ENCODE measurements around the gene GOLGA8N.
"Not testable (repeated sequence)": the region's sequence is repeated elsewhere in the genome, so short reads cannot be mapped to it uniquely, and the experiment has no call there.

GOLGA8N gene

GRCh38 chr15:32593151-32593550 lies at the start of gene GOLGA8N:
GOLGA8N (plus strand) TSS chr15:32593456.
- not testable (repeated sequence) for DNase-seq

GRCh38 chr15:32543456-32543855 lies 49.8 kb upstream of the GOLGA8N start:
- DNase-seq: not testable (repeated sequence)

GRCh38 chr15:32545129-32545528 lies 48.1 kb upstream of the GOLGA8N start:
- DNase-seq: not testable (repeated sequence)

- not testable (repeated sequence) for DNase-seq
Measured at GRCh38 chr15:32554587-32554986, 38.7 kb upstream of the GOLGA8N start.

- DNase-seq: not testable (repeated sequence)
Measured at GRCh38 chr15:32562198-32562597, 31.1 kb upstream of the GOLGA8N start.

GRCh38 chr15:32568988-32569387 lies 24.3 kb upstream of the GOLGA8N start:
- not testable (repeated sequence) for DNase-seq

GRCh38 chr15:32578482-32578881 lies 14.8 kb upstream of the GOLGA8N start:
- not testable (repeated sequence) for DNase-seq

GRCh38 chr15:32585844-32586243 lies 7.4 kb upstream of the GOLGA8N start:
- DNase-seq: not testable (repeated sequence)

- DNase-seq: not testable (repeated sequence)
Measured at GRCh38 chr15:32609518-32609917, 16.3 kb downstream of the GOLGA8N start.

- DNase-seq: not testable (repeated sequence)
Measured at GRCh38 chr15:32610719-32611118, 17.5 kb downstream of the GOLGA8N start.

GRCh38 chr15:32614712-32615050 lies 21.4 kb downstream of the GOLGA8N start:
- DNase-seq: not testable (repeated sequence)

- DNase-seq: not testable (repeated sequence)
Measured at GRCh38 chr15:32615051-32615870, 22.0 kb downstream of the GOLGA8N start, which contains the start of gene ARHGAP11A. ARHGAP11A (plus strand) TSS chr15:32615504; CDS start chr15:32616212, 708 bp downstream.

GRCh38 chr15:32615871-32616426 lies 22.7 kb downstream of the GOLGA8N start:
- not testable (repeated sequence) for DNase-seq

- DNase-seq: no peak
Measured at GRCh38 chr15:32636410-32636809, 43.2 kb downstream of the GOLGA8N start.

- no peak for DNase-seq
Measured at GRCh38 chr15:32636908-32637567, 43.8 kb downstream of the GOLGA8N start.

- DNase-seq: no peak
Measured at GRCh38 chr15:32637704-32638103, 44.4 kb downstream of the GOLGA8N start.

- peak; percentile 81 for DNase-seq
Measured at GRCh38 chr15:32641517-32642059, 48.3 kb downstream of the GOLGA8N start, which contains the start of gene SCG5. SCG5 (plus strand) TSS chr15:32641710; CDS start chr15:32643593, 1,883 bp downstream.

GRCh38 chr15:32642667-32643435 lies 49.6 kb downstream of the GOLGA8N start:
- DNase-seq: no peak

- no peak for DNase-seq
Measured at GRCh38 chr15:32643907-32644445, 50.7 kb downstream of the GOLGA8N start.

- DNase-seq: no peak
Measured at GRCh38 chr15:32646291-32646690, 53.0 kb downstream of the GOLGA8N start.

GRCh38 chr15:32649342-32649741 lies 56.1 kb downstream of the GOLGA8N start:
- no peak for DNase-seq

- DNase-seq: no peak
Measured at GRCh38 chr15:32651229-32651837, 58.1 kb downstream of the GOLGA8N start.

Measured in NCI-H1436 treated with DMSO at 0.1 percent for 48 hours (cell line).